Esophagus squamous epithelium (tissue), 5 donors: ENCODE results near the gene APOBEC3C. TPM values are rescaled to one million over a fixed set of nuclear protein-coding genes. Genes with fewer than 3 reads are reported as not detected.

Source experiments
- DNase-seq: peaks from one replicate; lab custom pipeline; 2025; lab: John Stamatoyannopoulos, UW
- H3K27ac ChIP-seq, 4 donors: fragments of 200-600 bp; sonication (generic); one replicate each; pipeline ENCODE4 v1.5.1; 2016 to 2019; ENCODE audit warnings: mild to moderate bottlenecking in 1 of 4
- H3K27me3 ChIP-seq, 4 donors: fragments of 200-600 bp; sonication (generic); 1 replicate in 3 of 4; 2 replicates in 1 of 4; pipeline versions ENCODE4 v1.5.1 to v1.6.0; 2017 to 2021; ENCODE audit warnings: antibody characterized with exemption in 1 of 4
- H3K36me3 ChIP-seq, 3 donors: fragments of 200-600 bp; sonication (generic); one replicate each; pipeline ENCODE4 v1.5.1; 2016 to 2019
- H3K4me1 ChIP-seq, 3 donors: fragments of 200-600 bp; sonication (generic); one replicate each; pipeline ENCODE4 v1.5.1; 2017 to 2019
- H3K4me3 ChIP-seq, 4 donors: fragments of 200-600 bp; sonication (generic); 1 replicate in 3 of 4; 2 replicates in 1 of 4; pipeline ENCODE4 v1.5.1; 2016 to 2019; ENCODE audit warnings: mild to moderate bottlenecking in 2 of 4, moderate library complexity in 1 of 4
- H3K9me3 ChIP-seq, 3 donors: fragments of 200-600 bp; sonication (generic); one replicate each; pipeline ENCODE4 v1.5.1; 2016 to 2019
- POLR2A ChIP-seq, 4 donors: fragments of 450-650 bp; IDR thresholded peaks; one replicate each; pipeline ENCODE4 v1.6.1; 2017; ENCODE audit warnings: antibody characterized with exemption in 4 of 4, mild to moderate bottlenecking in 4 of 4, moderate library complexity in 3 of 4
- WGBS, 2 donors: methylation state at CpG; one replicate each; pipeline ENCODE4 v1.1.5; 2018; 5-methylcytosine and 5-hydroxymethylcytosine counted together
- intact Hi-C: fragments of 100-400 bp; cut with DNase I; formaldehyde crosslinking; loops from one replicate; pipeline ENCODE4 v1.15.0; 2022
- total RNA-seq, 4 donors: library from RNA; depleted of rRNA; stranded (reverse); fragments of >200 nt; gene quantifications; one replicate each; pipeline ENCODE4 v1.1.0, GENCODE V29; 2016
- TF ChIP-seq, protein P1 (sequence below), 6 experiments: fragments of 450-650 bp in 4 of 6; fragments of 200-600 bp in 2 of 6; sonication (generic) in 2 of 6; IDR thresholded peaks; one replicate each; pipeline ENCODE4 v1.5.1; 2016 to 2019; ENCODE audit warnings: antibody characterized with exemption in 6 of 6, mild to moderate bottlenecking in 4 of 6, moderate library complexity in 4 of 6
- donor health status: DM: yes; HTN: yes; CAD: no.

APOBEC3C gene
- total RNA-seq, 4 donors from 2014 or later: 7.6 to 20.3 (median 9.0) TPM

DNA sequence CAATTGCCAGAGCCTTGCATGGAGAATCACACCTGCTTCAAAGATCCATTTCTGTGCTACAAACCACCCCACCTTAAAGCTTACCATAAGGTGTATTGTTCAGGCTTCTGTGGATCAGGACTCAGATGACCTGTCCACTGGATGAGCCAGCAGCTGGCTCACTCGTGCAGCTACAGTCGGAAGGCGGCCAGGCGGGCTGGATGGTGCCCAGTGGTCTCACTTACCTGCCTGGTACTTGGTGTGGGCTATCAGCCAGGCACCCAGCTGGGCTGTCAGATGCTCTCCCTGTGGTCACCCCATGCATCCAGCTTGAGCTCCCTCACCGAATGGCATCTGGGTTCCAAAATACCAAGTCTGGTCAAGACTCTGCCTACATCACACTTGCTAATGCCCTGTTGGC is 42.9 kb upstream of the APOBEC3C start:
- no peak for DNase-seq
- intact Hi-C loops: no loop called here
- Histone ChIP-seq H3K9me3 (no peaks in the 10 kb centered on the region), H3K27me3 (peaks cover 0 to 32% (median 0%) of the 10 kb centered on the region in 4 donors), H3K27ac (no peak overlapping the region), H3K4me3 (no peak overlapping the region), H3K36me3 (no peaks in the 10 kb centered on the region), H3K4me1 (no peaks in the 10 kb centered on the region)
- no peak for TF ChIP-seq POLR2A (IDR thresholded peaks at IDR 0.05)
- TF ChIP-seq, protein P1, sequence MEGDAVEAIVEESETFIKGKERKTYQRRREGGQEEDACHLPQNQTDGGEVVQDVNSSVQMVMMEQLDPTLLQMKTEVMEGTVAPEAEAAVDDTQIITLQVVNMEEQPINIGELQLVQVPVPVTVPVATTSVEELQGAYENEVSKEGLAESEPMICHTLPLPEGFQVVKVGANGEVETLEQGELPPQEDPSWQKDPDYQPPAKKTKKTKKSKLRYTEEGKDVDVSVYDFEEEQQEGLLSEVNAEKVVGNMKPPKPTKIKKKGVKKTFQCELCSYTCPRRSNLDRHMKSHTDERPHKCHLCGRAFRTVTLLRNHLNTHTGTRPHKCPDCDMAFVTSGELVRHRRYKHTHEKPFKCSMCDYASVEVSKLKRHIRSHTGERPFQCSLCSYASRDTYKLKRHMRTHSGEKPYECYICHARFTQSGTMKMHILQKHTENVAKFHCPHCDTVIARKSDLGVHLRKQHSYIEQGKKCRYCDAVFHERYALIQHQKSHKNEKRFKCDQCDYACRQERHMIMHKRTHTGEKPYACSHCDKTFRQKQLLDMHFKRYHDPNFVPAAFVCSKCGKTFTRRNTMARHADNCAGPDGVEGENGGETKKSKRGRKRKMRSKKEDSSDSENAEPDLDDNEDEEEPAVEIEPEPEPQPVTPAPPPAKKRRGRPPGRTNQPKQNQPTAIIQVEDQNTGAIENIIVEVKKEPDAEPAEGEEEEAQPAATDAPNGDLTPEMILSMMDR (IDR thresholded peaks at IDR 0.05): no peak
- 85 to 98% methylated on average over 5 of the region's 5 CpGs for WGBS, 2 donors

- no peaks in the 10 kb centered on the region for H3K9me3 ChIP-seq
- WGBS, 2 donors: 76 to 89% methylated on average over 3 of the region's 3 CpGs
- TF ChIP-seq POLR2A (IDR thresholded peaks at IDR 0.05): no peak
- TF ChIP-seq, protein P1 (IDR thresholded peaks at IDR 0.05): no peak
- no peak overlapping the region for H3K27ac ChIP-seq
- no peaks in the 10 kb centered on the region for H3K4me1 ChIP-seq
- no peaks in the 10 kb centered on the region for H3K36me3 ChIP-seq
- H3K4me3 ChIP-seq: no peak overlapping the region
- DNase-seq: no peak
- intact Hi-C loops: no loop called here
- H3K27me3 ChIP-seq: peaks cover 0 to 26% (median 0%) of the 10 kb centered on the region in 4 donors
Measured at GRCh38 chr22:38971791-38972190, 42.3 kb upstream of the APOBEC3C start.

DNA sequence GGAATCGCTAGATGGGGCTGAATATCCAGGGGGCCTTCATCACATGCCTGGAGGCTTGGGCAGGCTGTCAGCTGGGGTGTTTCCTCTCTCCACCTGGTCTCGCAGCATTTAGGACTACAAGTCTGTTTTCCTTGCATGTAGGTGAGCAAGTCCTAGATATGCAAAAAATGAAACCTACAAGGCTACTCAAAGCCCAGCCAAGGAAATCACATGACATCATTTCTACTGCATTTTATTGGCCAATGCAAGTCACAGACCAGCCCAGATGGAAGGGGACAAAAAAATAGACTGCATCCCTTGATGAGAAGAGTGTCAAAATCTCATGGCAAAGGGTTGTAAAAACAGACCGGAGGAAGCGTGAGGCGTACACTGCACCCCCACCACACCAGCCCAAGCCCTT is 41.5 kb upstream of the APOBEC3C start:
- H3K36me3 ChIP-seq: no peaks in the 10 kb centered on the region
- no peak for DNase-seq
- H3K4me3 ChIP-seq: no peak overlapping the region
- no peaks in the 10 kb centered on the region for H3K9me3 ChIP-seq
- H3K4me1 ChIP-seq: no peaks in the 10 kb centered on the region
- intact Hi-C loops: no loop called here
- H3K27ac ChIP-seq: no peak overlapping the region
- peaks cover 0 to 22% (median 0%) of the 10 kb centered on the region in 4 donors for H3K27me3 ChIP-seq
- WGBS, 2 donors: 85 to 86% methylated on average over 5 of the region's 5 CpGs
- no peak for TF ChIP-seq POLR2A (IDR thresholded peaks at IDR 0.05)
- TF ChIP-seq, protein P1 (IDR thresholded peaks at IDR 0.05): no peak

GRCh38 chr22:38973289-38974169 is 40.5 kb upstream of the APOBEC3C start:
- no peak for TF ChIP-seq POLR2A (IDR thresholded peaks at IDR 0.05)
- TF ChIP-seq, protein P1 (IDR thresholded peaks at IDR 0.05): peak in 4 of 6 experiments; percentile 66 to 80 (median 76)
- WGBS, 2 donors: 39 to 53% methylated on average over 13 to 15 of the region's 15 CpGs
- Histone ChIP-seq H3K4me3 (no peak overlapping the region), H3K36me3 (no peaks in the 10 kb centered on the region), H3K27me3 (peaks cover 0 to 17% (median 0%) of the 10 kb centered on the region in 4 donors), H3K27ac (no peak overlapping the region), H3K9me3 (no peaks in the 10 kb centered on the region), H3K4me1 (no peaks in the 10 kb centered on the region)
- no peak for DNase-seq
- intact Hi-C loops: no loop called here

GRCh38 chr22:38974170-38974825 is 39.8 kb upstream of the APOBEC3C start:
- H3K27me3 ChIP-seq: peaks cover 0 to 17% (median 0%) of the 10 kb centered on the region in 4 donors
- 83 to 85% methylated on average over 15 to 18 of the region's 18 CpGs for WGBS, 2 donors
- H3K9me3 ChIP-seq: no peaks in the 10 kb centered on the region
- H3K36me3 ChIP-seq: no peaks in the 10 kb centered on the region
- H3K4me1 ChIP-seq: no peaks in the 10 kb centered on the region
- no peak for TF ChIP-seq POLR2A (IDR thresholded peaks at IDR 0.05)
- TF ChIP-seq, protein P1 (IDR thresholded peaks at IDR 0.05): no peak
- H3K27ac ChIP-seq: no peak overlapping the region
- DNase-seq: no peak
- intact Hi-C loops: no loop called here
- H3K4me3 ChIP-seq: no peak overlapping the region
